ENCODE data around the gene YTHDF1.

Gene YTHDF1

DNA sequence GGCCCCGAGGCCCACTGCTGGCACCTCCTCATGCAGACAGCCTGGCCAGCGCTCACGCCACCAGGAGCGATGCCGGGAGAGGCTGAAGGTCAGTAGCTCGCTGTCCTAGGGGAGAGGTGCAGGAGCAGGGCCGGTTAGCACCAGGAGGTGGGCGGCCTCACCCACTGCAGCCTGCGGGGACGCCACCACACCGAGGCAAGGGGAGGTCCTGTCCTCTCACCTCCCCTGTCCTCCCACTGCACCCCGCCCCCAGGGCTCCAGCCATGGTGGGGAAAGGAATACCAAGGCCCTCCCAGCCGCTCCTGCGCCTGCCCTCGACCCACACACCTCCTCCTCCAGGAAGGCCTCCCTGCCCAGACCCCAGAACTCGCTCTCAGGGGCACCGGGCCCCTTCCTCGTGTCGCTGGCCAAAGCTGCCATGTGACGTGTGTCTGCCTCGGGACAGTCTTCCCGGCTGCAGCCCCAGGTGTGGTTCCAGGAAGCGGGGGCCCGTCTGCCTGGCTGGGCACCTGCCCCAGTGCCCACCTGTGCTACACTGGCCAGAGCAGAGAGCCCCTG, 31.8 kb upstream of the YTHDF1 start:
- H3K27ac ChIP-seq (ENCODE audit: low read length) = no peak overlapping the region

DNA sequence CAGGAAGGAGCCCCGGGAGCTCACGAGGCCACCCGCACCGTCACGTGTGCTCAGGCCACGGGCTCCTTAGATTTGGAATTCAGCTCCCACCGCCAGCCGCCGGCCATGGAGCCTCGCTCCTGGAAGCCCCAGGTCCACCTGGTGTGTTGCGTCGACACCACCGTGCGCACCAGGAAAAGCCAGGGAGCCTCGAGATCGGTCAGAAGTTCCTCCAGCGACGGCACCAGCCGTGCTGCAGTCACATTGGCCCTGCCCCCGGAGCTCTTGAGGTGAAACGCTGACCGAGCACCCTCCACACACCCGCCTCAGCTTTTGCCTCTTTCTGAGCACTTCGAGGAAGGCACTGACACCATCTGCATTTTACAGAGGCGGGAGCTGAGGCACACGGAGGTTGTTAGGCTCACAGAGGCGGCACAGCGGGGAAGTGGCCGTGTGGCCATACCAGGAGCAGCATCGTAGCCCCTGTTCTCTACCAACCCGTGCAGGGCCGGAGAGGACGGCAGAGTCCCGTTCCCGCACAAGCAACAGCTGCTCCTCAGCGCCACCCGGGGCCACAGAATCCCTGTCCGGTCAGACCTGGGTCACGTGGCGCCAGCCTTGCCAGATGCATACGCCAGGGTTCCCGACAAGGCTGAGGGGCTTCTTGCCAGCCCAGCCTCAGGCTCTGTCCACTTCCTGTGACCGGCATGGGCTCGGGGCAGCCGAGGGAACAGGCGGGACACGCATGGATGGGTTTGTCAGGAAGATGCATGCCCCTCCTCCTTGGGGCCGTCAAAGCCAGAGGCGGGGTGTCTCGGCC, 30.8 kb upstream of the YTHDF1 start:
- H3K9ac ChIP-seq (ENCODE audit: low read length in 2 of 2) = no peak overlapping the region
- no peak overlapping the region for H3K4me3 ChIP-seq (ENCODE audit: low read length in 2 of 2)
- H3K9me3 ChIP-seq (ENCODE audit: control insufficient read depth in 2 of 2, low read length in 2 of 2) = no peaks in the 10 kb centered on the region
- peaks cover 10 to 11% of the 10 kb centered on the region in 2 donors for H3K27me3 ChIP-seq (ENCODE audit: control insufficient read depth in 1 of 2, insufficient read depth in 2 of 2, low read length in 2 of 2)
- no peak overlapping the region for H3K27ac ChIP-seq (ENCODE audit: low read length)
- H3K36me3 ChIP-seq (ENCODE audit: control insufficient read depth in 2 of 2, insufficient read depth in 2 of 2, low read length in 2 of 2) = no peaks in the 10 kb centered on the region
- no peaks in the 10 kb centered on the region for H3K4me1 ChIP-seq (ENCODE audit: control insufficient read depth, insufficient read depth, low read length)

More for the DNA sequence above, 31.8 kb upstream of the YTHDF1 start:
- no peaks in the 10 kb centered on the region for H3K36me3 ChIP-seq (ENCODE audit: control insufficient read depth in 2 of 2, insufficient read depth in 2 of 2, low read length in 2 of 2)
- H3K9me3 ChIP-seq (ENCODE audit: control insufficient read depth in 2 of 2, low read length in 2 of 2) = no peaks in the 10 kb centered on the region
- H3K9ac ChIP-seq (ENCODE audit: low read length in 2 of 2) = no peak overlapping the region
- peaks cover 16 to 20% of the 10 kb centered on the region in 2 donors for H3K27me3 ChIP-seq (ENCODE audit: control insufficient read depth in 1 of 2, insufficient read depth in 2 of 2, low read length in 2 of 2)
- H3K4me3 ChIP-seq (ENCODE audit: low read length in 2 of 2) = no peak overlapping the region
- no peaks in the 10 kb centered on the region for H3K4me1 ChIP-seq (ENCODE audit: control insufficient read depth, insufficient read depth, low read length)

DNA sequence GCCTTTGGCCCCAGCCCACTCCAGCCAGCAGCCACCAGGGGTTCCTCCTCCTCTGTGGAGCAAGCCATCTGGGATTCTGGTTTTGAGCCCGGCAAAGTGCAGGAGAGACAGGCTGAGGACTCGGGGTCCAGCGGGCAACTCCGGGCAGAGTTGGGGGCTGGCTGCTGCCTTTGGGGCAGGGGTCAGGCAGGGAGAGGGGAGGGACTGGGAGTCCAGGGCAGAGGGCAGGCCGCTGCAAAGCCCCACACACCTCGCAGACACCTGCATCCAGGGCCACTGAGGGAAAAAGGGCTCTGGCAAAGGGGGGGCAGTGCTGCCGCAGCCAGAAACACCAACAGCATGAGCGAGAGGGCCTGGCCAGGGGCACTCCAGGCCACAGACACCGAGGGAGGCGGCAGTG, 28.5 kb upstream of the YTHDF1 start:
- Histone ChIP-seq H3K9ac (ENCODE audit: low read length in 2 of 2) (no peak overlapping the region), H3K4me1 (ENCODE audit: control insufficient read depth, insufficient read depth, low read length) (no peaks in the 10 kb centered on the region), H3K4me3 (ENCODE audit: low read length in 2 of 2) (no peak overlapping the region), H3K27me3 (ENCODE audit: control insufficient read depth in 1 of 2, insufficient read depth in 2 of 2, low read length in 2 of 2) (peaks cover 5% of the 10 kb centered on the region in 2 donors), H3K27ac (ENCODE audit: low read length) (no peak overlapping the region), H3K9me3 (ENCODE audit: control insufficient read depth in 2 of 2, low read length in 2 of 2) (no peaks in the 10 kb centered on the region), H3K36me3 (ENCODE audit: control insufficient read depth in 2 of 2, insufficient read depth in 2 of 2, low read length in 2 of 2) (no peaks in the 10 kb centered on the region)

DNA sequence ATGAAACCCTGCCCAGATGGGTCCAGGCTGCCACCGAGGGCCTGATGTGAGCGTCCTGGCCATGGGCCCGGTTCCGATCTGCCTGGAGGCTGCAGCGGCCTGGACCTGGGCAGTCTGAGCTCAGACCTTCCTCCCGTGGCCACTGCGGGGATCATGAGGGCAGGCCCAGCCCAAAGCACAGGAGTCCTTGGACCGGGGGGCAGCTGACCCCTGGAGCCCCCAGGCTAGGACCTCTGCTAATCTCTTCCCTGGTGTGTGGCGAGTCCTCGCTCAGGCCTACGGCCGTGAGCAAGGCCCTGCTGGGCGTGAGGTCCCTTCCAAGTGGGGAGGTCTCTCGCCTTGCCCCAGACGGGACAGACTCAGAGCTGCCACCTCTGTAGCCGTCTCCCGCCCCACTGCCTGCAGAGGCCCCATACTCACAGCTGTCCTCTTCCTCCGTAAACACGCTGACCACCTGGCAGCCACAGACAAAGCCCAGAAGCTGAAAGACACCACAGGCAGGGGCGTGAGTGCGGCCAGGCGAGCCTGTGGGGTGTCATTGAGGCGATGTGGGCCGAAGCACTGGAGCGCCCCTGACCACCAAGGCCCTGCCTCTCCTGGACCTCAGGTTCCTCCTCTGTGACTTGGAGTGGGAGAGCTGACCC, 27.8 kb upstream of the YTHDF1 start:
- H3K9me3 ChIP-seq (ENCODE audit: control insufficient read depth in 2 of 2, low read length in 2 of 2) = no peaks in the 10 kb centered on the region
- peaks cover 1 to 5% of the 10 kb centered on the region in 2 donors for H3K27me3 ChIP-seq (ENCODE audit: control insufficient read depth in 1 of 2, insufficient read depth in 2 of 2, low read length in 2 of 2)
- H3K27ac ChIP-seq (ENCODE audit: low read length) = no peak overlapping the region
- no peak overlapping the region for H3K9ac ChIP-seq (ENCODE audit: low read length in 2 of 2)
- H3K4me1 ChIP-seq (ENCODE audit: control insufficient read depth, insufficient read depth, low read length) = no peaks in the 10 kb centered on the region
- no peaks in the 10 kb centered on the region for H3K36me3 ChIP-seq (ENCODE audit: control insufficient read depth in 2 of 2, insufficient read depth in 2 of 2, low read length in 2 of 2)
- no peak overlapping the region for H3K4me3 ChIP-seq (ENCODE audit: low read length in 2 of 2)

DNA sequence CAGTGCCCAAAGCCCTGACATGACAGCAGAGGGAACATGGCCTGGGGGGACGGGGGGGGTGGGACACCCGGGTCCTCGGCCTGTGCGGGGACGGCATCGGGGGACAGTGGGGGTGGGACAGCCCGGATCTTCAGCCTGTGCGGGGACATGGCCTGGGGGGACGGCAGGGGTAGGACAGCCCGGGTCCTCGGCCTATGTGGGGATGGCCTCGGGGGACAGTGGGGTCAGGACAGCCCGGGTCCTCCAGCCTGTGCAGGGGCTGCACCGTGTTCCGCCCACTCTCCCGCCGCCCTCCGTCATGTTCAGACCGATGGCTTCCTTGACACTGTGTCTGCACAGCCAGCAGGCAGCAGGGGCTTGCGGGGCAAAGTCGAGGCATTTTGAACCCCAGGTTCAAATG, 26.8 kb upstream of the YTHDF1 start:
- Histone ChIP-seq H3K9ac (ENCODE audit: low read length in 2 of 2) (no peak overlapping the region), H3K27ac (ENCODE audit: low read length) (no peak overlapping the region), H3K9me3 (ENCODE audit: control insufficient read depth in 2 of 2, low read length in 2 of 2) (no peaks in the 10 kb centered on the region), H3K27me3 (ENCODE audit: control insufficient read depth in 1 of 2, insufficient read depth in 2 of 2, low read length in 2 of 2) (peaks cover 0 to 4% of the 10 kb centered on the region in 2 donors), H3K36me3 (ENCODE audit: control insufficient read depth in 2 of 2, insufficient read depth in 2 of 2, low read length in 2 of 2) (no peaks in the 10 kb centered on the region), H3K4me1 (ENCODE audit: control insufficient read depth, insufficient read depth, low read length) (no peaks in the 10 kb centered on the region), H3K4me3 (ENCODE audit: low read length in 2 of 2) (no peak overlapping the region)

DNA sequence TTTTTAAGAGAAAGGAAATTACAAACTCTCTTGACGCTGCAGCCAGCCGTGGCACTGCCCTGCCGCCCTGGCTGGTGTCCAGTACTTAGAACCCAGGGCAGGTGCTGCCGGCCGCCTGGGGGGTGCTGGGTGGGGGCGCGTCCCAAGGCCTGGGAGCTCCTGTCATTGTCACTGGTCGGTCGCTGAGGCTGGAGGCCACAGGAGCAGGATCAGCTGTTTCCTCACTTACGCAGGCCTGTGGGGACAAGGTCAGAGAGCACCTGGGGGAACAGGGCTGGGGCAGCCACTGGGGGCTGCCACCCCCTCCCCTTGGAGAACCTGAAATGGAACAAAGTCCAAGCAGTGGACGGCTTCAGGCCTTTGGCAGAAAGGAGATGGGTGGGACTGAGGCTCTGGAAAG, 25.3 kb upstream of the YTHDF1 start:
- H3K36me3 ChIP-seq (ENCODE audit: control insufficient read depth in 2 of 2, insufficient read depth in 2 of 2, low read length in 2 of 2) = no peaks in the 10 kb centered on the region
- peaks cover 0 to 2% of the 10 kb centered on the region in 2 donors for H3K27me3 ChIP-seq (ENCODE audit: control insufficient read depth in 1 of 2, insufficient read depth in 2 of 2, low read length in 2 of 2)
- no peak overlapping the region for H3K4me3 ChIP-seq (ENCODE audit: low read length in 2 of 2)
- no peak overlapping the region for H3K9ac ChIP-seq (ENCODE audit: low read length in 2 of 2)
- H3K9me3 ChIP-seq (ENCODE audit: control insufficient read depth in 2 of 2, low read length in 2 of 2) = no peaks in the 10 kb centered on the region
- no peaks in the 10 kb centered on the region for H3K4me1 ChIP-seq (ENCODE audit: control insufficient read depth, insufficient read depth, low read length)
- no peak overlapping the region for H3K27ac ChIP-seq (ENCODE audit: low read length)

DNA sequence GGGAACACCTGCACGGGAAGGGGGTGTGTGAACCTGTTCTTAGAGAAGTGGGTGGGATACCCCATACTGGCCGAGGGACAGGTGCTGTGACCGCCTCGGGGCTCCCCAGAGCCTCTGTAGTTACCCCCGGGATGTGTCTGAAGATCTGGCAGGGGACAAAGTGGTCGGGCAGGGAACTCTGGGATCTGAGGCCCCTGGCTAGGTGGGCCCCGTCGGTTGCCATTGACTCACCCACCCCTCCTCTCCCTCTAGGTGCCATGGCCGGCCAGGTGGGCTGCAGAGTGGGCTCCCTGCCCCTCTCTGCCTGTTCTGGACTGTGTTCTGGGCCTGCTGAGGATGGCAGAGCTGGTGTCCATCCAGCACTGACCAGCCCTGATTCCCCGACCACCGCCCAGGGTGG, 24.1 kb upstream of the YTHDF1 start:
- no peak overlapping the region for H3K9ac ChIP-seq (ENCODE audit: low read length in 2 of 2)
- H3K27me3 ChIP-seq (ENCODE audit: control insufficient read depth in 1 of 2, insufficient read depth in 2 of 2, low read length in 2 of 2) = peaks cover under 1 to 6% of the 10 kb centered on the region in 2 donors
- no peaks in the 10 kb centered on the region for H3K9me3 ChIP-seq (ENCODE audit: control insufficient read depth in 2 of 2, low read length in 2 of 2)
- no peak overlapping the region for H3K4me3 ChIP-seq (ENCODE audit: low read length in 2 of 2)
- no peaks in the 10 kb centered on the region for H3K36me3 ChIP-seq (ENCODE audit: control insufficient read depth in 2 of 2, insufficient read depth in 2 of 2, low read length in 2 of 2)
- no peak overlapping the region for H3K27ac ChIP-seq (ENCODE audit: low read length)
- no peaks in the 10 kb centered on the region for H3K4me1 ChIP-seq (ENCODE audit: control insufficient read depth, insufficient read depth, low read length)

DNA sequence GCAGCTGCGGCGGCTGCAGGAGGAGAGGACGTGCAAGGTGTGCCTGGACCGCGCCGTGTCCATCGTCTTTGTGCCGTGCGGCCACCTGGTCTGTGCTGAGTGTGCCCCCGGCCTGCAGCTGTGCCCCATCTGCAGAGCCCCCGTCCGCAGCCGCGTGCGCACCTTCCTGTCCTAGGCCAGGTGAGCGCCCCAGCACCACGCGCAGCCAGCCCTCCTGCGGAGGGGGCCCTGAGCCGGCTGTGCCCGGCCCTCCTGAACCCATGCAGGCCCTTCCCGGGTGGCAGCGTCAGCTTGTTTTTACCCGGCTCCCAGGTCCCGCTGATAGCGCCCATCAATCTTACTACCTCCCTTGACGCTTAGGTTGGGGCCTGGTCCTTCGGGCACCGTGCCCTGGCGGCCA, 23.5 kb upstream of the YTHDF1 start:
- Histone ChIP-seq H3K4me3 (ENCODE audit: low read length in 2 of 2) (no peak overlapping the region), H3K4me1 (ENCODE audit: control insufficient read depth, insufficient read depth, low read length) (no peaks in the 10 kb centered on the region), H3K27ac (ENCODE audit: low read length) (no peak overlapping the region), H3K9me3 (ENCODE audit: control insufficient read depth in 2 of 2, low read length in 2 of 2) (no peaks in the 10 kb centered on the region), H3K9ac (ENCODE audit: low read length in 2 of 2) (no peak overlapping the region), H3K27me3 (ENCODE audit: control insufficient read depth in 1 of 2, insufficient read depth in 2 of 2, low read length in 2 of 2) (peaks cover 5 to 6% of the 10 kb centered on the region in 2 donors), H3K36me3 (ENCODE audit: control insufficient read depth in 2 of 2, insufficient read depth in 2 of 2, low read length in 2 of 2) (no peaks in the 10 kb centered on the region)

DNA sequence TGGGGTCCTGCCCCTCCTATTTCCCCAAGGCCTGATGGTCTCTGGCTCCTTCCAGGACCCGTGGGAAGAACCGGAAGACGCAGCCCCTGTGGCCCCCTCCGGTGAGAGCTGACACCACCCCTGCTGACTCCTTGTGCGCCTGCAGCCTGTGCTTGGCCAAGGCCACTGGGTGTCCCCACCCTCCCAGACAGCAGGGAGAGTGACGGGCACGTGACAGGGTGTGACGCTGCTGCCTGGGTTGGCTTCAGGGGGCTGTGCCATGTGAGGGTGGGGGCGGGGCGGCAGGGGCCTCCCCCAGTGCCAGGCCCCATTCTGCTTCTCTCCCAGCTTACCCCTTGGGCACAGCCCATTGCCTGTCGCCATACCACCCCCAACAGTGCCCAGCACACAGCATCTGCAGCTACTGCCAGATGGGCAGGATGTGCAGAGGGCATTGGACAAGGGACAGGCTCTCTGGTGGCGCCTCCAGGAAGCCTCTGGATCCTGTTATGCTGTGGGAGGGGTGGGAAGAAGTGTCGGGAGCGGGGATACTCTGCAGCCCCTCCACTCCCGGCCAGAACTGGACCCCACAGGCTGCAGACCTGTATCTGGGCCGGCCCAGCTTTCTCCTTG, 22.7 kb upstream of the YTHDF1 start:
- no peak overlapping the region for H3K27ac ChIP-seq (ENCODE audit: low read length)

DNA sequence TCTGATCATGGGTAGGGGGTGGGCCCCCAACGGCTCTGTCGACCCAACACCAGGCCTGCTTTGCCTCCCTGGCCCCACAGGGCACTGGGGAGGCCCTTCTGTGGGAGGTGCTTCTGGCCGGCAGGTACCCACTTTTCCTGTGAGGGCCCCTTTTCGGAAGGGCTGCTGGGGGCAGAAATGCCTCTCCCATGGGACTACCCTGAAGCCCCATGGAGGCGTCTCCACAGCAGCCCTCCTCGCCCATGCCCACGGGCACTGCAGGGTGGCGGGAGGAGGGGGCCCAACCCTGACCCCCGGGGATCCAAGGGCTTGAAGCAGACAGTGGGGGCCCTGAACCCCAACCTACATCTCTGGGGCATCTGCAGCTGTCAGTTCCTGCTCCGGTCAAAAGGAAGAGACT, 22.1 kb upstream of the YTHDF1 start:
- H3K27ac ChIP-seq (ENCODE audit: low read length) = no peak overlapping the region
- no peak overlapping the region for H3K4me3 ChIP-seq (ENCODE audit: low read length in 2 of 2)
- H3K9me3 ChIP-seq (ENCODE audit: control insufficient read depth in 2 of 2, low read length in 2 of 2) = no peaks in the 10 kb centered on the region
- peaks cover 5 to 8% of the 10 kb centered on the region in 2 donors for H3K27me3 ChIP-seq (ENCODE audit: control insufficient read depth in 1 of 2, insufficient read depth in 2 of 2, low read length in 2 of 2)
- no peaks in the 10 kb centered on the region for H3K4me1 ChIP-seq (ENCODE audit: control insufficient read depth, insufficient read depth, low read length)
- H3K36me3 ChIP-seq (ENCODE audit: control insufficient read depth in 2 of 2, insufficient read depth in 2 of 2, low read length in 2 of 2) = no peaks in the 10 kb centered on the region
- no peak overlapping the region for H3K9ac ChIP-seq (ENCODE audit: low read length in 2 of 2)

More for the DNA sequence above, 22.7 kb upstream of the YTHDF1 start:
- Histone ChIP-seq H3K36me3 (ENCODE audit: control insufficient read depth in 2 of 2, insufficient read depth in 2 of 2, low read length in 2 of 2) (no peaks in the 10 kb centered on the region), H3K9me3 (ENCODE audit: control insufficient read depth in 2 of 2, low read length in 2 of 2) (no peaks in the 10 kb centered on the region), H3K4me1 (ENCODE audit: control insufficient read depth, insufficient read depth, low read length) (no peaks in the 10 kb centered on the region), H3K27me3 (ENCODE audit: control insufficient read depth in 1 of 2, insufficient read depth in 2 of 2, low read length in 2 of 2) (peaks cover 5 to 8% of the 10 kb centered on the region in 2 donors), H3K4me3 (ENCODE audit: low read length in 2 of 2) (no peak overlapping the region), H3K9ac (ENCODE audit: low read length in 2 of 2) (no peak overlapping the region)

All from stomach smooth muscle (tissue), 2 donors.